NCI-H460 (cell line): ENCODE results near the gene OSTC. TPM values are rescaled to one million over a fixed set of nuclear protein-coding genes. Genes with fewer than 3 reads are reported as not detected.

Experiments
- DNase-seq: peaks from one replicate; pipeline ENCODE4 v3.0.0-alpha.2; 2016; ENCODE audit warnings: low read depth; ENCODE audit errors: extremely low read depth
- polyA plus RNA-seq: library from polyadenylated mRNA; depleted of rRNA; stranded (reverse); fragments of >200 nt; gene quantifications from 2 replicates; pipeline ENCODE4 v1.2.3, GENCODE V29; 2014; cell fraction: nucleus; rRNA removed
- total RNA-seq: library from RNA; depleted of rRNA; stranded (reverse); fragments of >200 nt; shearing (Covaris generic); gene quantifications from 2 replicates; pipeline ENCODE4 v1.2.3, GENCODE V29; 2014; rRNA removed

Gene OSTC
- total RNA-seq: 143 and 152 TPM in 2 replicates
- 3,106 and 3,935 TPM in 2 replicates for polyA plus RNA-seq

DNA sequence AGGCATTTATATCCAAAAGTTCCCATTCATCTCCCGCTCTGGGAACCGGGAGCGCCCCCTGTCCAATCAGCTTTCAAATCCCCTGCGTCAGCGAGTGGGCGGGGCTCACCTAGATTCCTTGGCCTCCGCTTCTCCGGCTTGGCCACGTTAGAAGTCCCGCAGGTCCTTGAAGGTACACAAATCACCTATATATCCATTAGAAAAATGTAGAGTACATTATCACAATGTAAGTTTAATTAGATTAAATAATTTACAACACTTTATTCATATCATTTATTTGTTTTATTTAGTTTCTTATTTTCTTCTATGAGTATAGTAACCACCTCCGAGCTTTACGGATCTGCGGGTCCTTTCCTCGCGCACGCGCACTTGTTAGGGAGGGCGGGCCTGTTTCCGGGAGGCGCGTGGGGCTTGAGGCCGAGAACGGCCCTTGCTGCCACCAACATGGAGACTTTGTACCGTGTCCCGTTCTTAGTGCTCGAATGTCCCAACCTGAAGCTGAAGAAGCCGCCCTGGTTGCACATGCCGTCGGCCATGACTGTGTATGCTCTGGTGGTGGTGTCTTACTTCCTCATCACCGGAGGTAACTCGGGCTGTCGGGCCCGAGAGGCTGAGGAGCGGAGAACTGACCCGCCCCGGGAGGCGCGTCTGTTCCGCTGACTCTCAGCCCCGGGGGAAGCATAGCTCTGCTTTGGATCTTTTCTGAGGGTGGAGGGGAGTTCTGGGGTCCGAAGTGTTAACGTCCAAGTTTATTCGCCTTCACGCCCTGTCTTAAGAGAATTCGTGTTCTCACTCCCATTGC is at the start of gene OSTC:
Gene OSTC, plus strand, starts transcription at position 388 of the 802 bp plus-strand sequence. Its CDS starts 57 bp downstream, at position 445.
- peak; percentile 92 for DNase-seq

DNA sequence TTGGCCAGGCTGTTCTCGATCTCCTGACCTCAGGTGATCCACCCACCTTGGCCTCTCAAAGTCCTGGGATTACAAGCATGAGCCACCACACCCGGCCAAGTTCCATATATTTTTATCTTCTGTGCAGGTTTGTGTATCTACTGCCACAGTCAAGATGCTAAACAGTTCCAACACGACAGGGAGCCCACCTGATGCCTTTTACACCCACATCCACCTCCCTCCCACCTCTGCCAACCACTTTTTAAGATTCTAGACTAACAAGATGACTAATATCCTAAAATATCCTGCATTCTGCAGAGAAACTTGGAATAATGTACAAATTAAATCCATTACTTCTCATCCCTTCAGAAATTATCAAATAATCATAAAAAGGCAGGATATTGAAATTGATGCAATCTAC is 49.3 kb upstream of the OSTC start:
- no peak for DNase-seq

DNA sequence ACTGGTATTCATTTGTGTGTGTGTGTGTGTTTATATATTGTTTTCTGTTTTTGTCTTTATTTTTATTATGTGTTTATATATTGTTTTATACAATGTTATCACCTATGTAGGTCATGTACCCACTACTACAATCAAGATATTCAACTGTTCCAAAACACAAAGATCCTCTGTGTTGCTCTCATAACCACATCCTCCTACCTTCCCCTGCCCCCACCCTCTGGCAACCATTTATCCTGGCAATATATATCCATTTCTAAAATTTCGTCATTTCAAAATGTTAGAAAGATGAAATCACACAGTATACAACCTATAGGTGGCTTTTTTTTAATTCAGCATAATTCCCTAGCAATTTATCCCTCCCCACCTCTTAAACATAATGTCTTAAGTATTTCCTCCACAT is 48.9 kb upstream of the OSTC start:
- DNase-seq: no peak

DNA sequence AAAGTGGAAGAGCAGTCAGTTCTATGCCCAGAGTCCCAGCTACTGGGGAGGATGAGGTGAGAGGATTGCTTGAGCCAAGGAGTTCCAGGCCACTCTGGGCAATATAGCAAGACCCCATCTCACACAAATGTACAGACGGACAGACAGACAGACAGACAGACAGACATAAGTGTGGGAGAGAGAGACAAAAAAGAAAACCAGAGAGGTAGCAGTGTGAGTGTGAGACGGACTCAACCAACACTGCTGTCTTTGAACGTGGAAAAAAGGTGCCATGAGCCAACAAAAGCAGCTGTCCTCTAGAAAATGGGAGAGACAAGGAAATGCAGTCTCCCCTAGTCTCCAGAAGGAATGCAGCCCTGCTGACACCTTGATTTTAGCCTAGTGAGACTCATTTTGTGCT is 48.2 kb upstream of the OSTC start:
- DNase-seq: no peak

DNA sequence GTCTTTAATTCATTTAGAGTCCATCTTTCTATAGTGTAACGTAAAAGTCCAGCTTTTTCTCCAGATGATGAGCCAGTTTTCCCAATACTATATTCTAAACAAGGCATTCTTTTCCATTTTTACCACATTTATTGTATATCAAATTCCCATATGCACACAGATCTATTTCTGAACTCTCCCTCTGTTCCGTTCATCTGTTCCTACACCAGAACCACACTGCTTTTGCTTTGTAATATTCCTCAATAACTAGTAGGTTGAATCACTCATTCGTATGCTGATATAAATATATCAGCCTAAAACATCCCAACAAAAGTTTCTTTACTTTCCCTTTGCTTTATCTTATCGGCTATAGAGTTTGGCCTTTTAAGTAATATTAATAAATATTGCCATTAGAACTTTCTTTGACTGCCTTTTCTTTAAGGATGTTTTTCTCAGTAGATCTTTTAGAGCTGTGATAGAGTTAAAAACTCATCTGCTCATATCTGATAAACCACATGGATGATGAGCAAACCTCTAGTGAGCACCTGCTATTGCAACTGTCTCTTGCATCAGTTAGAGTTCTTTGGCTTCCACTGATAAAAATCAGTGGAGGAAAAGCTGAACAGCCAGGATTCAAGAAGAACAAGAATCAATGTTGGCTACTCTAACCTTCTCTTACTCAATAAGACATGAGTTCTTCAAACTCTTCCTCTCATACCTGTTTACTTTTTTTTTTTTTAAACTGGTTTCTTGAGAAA is 43.2 kb upstream of the OSTC start:
- no peak for DNase-seq

DNA sequence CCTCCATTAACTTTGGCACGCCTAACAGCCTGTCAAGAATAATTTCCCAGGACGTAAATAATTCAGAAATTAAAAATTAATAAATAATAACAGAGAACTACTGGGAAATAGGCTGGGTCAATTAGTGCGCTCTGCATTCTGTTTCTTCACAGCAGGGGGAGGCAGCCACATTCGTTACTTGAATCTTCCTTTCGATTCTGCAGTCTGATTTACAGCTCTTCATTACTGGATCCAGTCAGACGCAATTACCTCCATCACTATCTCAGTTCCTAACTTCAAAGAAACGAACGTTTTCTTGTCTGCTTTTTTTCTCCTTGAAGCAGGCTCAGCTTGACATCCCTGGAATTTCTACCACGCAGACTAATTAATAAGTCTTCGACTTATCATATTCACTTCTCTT is 39.0 kb upstream of the OSTC start:
- DNase-seq: no peak

DNA sequence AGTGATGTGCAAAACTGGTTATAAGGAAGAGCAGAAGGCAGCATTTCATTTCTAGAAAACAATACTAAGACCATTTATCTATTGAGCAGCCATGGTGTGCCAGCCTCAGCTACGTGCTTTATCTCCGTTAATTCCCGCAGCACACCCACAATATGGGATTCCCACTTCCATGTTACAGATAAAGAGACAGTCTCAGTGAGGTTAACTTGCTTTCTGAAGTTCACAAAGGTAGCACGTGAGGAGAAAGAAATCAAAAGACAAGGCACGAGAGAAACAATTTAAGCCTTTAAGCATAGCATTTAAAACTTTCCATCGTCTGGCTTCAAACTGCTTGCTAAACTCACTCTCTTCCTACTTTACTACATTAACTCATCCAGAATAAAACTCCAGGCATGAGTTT is 38.0 kb upstream of the OSTC start:
- DNase-seq: no peak

DNA sequence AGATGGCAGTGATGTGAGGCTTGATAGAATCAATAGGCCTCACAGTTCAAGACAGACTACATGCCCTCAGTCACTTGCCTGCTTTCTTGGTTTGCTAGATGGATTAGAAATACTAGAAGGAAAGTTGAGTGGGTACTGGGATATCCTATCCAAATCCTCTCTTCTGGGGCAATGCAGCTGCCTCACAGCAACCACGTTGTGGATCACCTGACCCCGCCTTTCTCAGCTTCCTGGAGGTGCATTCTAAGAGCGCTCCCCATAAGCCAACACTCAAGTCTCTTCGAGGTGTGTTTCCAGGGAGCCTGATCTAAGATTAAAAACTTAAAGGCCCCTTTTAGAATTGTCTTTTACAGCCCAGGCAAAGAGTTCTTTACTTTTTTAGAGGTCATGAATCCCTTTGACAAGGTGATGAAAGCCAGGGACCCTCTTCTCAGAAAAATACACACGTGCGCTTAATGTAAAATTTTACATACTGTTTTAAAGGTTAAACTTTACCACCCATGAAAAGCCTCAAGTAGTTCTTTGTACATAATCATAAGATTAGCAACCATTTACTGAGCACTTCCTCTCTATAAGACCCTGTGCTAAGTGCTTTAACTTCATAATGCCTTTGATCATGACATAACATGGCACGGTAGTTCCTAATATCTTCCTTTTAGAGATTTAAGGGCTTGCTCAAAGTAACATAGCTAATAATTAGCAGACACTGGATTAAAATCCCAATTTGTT is 30.9 kb upstream of the OSTC start:
- no peak for DNase-seq

DNA sequence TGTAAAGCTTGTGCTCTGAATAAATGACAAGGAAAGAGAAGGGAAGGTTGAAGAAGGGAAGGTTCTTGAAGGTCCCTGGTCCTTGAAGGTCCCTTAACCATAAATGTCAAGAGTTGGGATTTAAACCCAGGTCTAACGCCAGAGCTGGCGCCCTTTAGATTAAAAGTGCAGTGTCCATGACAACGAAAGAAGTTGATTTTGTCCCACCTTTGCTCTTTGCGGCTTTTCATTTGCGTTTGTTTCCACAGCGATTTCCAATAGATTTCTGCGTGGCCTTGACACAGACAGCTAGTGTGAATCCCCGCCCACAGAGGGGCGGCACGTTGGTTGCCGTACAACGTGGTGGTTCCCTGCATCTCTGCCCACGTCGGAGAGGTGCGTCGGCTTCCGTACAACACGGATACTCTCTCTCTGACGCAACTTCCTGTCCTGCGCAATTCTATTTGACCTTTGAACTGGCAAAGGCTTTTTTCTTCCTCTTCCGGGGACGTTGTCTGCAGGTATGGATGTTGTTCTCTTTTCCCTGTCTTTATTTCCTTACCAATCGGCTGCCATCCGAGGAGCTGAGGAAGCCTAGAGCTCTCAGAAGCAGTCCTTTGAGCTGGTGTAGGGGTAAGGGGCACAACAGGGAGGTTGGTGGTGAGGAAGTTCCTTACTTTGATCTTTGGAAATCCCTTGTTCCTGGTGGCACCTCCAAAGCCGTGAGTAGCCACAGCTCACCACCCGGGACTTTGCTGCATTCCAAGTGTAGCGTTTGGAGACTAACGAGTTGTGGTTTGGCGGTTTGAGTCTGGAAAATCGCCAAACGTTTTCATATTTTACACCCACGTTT is 30.1 kb upstream of the OSTC start, which contains the start of gene RPL34:
Gene RPL34, plus strand, starts transcription at position 476 of the 832 bp plus-strand sequence. CDS start 1,384 bp downstream, outside the sequence.
- peak; percentile 96 for DNase-seq

DNA sequence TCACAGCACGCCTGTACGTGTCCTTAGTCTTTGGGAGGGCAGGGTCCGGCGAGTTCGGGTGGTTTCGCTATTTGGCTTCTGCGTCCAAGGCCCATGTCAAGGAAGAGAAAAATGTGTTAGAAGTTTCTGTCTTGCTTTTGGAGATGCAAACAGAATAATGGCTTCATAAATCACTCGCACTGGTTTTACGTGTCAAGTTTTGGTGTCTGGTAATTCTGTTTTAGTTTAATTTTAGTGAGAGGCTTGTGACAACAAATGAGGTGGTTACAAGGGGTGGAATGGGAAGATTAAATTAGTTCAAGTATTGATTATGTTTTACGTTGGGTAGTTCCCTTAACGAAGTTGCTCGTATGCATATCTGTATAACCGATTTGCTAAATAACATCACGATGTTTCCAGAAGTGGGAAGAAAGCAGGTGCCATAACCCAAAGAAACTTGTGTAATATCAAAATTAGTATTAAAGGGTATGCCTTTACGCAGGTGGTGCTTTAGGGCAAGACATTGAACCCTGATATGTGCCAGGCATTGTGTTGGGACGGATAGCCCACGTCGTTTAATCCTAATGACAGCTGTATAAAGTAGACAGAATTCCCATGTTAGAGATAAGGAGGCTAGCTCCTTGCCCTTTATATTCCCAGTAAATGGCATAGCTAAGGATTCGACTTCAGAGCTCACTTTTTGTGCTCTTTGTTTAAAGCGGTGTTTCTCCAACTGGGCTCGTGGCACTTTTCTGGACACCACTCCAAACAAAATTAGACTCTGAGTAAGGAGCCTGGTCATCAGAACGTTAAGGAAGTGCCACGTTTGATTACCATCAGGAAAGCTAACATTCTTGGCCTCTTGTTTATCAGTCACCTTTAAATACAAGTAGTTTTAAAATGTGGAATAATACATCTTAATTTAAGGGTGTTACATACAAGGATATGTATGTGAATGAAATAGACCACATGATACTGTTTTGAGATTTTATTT is 29.2 kb upstream of the OSTC start:
- DNase-seq: no peak

DNA sequence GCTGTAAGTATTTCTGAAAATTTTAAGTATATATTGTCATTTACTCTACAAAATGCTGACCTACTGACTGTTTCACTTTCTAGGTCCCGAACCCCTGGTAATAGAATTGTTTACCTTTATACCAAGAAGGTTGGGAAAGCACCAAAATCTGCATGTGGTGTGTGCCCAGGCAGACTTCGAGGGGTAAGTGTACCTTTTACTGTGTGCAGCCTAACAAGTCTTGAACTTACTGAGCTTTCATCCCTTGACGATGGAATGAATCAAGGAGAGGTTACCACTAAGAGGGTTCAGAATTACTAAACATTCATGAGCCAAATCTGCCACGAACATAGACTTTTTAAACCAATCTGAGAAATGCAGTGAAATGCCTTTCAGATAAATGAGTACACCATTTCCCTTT is 28.4 kb upstream of the OSTC start:
- no peak for DNase-seq

DNA sequence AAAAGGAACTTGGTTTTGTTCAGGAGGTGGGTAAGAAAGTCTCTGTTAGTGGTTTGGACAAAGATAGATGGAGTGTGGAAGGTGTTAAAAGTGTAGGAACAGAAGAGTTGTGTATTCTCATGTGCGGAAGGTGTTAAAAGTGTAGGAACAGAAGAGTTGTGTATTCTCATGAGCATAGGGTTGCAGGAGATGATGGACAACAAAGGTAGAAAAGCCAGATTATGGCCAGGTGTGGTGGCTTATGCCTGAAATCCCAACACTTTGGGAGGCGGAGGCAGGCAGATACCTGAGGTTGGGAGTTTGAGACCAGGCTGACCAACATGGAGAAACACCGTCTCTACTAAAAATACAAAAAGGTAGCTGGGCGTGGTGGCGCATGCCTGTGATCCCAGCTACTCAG is 27.6 kb upstream of the OSTC start:
- no peak for DNase-seq

DNA sequence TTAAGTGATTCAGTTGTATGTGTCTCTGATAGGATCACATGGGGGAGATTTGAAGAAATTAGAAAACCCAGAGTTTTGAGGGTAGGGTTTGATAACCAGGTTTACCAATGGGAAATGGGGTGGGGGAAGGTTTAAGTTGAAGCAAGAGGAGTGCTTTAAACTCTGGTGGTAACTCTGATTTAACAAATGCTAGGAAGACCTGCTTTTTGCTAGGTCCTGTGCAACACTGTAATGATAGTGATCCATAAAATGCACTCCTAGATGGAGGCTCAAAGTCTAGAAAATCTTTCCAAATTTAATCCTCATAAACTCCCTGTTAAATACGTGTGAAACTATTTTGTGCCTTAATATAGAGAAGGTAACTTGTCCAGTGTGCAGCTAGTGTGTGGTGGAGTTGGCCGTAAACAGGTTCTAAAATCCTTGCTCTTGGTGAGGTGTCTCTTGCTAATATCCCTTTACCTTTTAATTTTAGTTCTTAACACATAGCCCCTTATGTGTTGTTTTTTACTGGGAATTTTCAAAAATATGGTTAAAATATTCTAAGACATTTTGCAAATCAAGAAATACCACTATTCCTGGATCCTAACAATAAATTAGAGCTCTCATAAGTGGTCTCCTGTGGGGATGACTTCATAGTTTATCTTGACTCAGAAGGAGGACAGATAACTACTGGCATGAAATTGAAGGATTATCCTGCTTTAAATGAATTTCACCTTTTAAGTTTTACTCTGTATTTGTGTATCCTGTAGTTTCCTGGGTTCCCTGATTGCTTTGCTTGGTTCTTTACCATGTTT is 25.9 kb upstream of the OSTC start:
- DNase-seq: no peak

DNA sequence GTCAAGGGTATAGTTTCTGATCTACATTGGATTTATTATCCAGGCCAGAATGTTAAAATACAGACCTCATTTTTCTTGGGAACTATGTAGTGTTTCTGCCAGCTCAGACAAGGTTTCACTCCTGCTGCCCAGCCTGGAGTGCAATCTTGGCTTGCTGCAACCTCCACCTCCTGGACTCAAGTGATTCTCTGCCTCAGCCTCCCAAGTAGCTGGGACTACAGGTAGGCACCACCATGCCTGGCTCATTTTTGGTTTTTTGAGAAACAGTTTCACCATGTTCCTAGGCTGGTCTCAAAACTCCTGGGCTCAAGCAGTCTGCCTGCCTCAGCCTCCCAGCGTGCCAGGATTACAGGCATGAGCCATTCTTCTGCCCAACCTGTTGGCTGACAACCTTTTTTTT is 24.3 kb upstream of the OSTC start:
- no peak for DNase-seq

DNA sequence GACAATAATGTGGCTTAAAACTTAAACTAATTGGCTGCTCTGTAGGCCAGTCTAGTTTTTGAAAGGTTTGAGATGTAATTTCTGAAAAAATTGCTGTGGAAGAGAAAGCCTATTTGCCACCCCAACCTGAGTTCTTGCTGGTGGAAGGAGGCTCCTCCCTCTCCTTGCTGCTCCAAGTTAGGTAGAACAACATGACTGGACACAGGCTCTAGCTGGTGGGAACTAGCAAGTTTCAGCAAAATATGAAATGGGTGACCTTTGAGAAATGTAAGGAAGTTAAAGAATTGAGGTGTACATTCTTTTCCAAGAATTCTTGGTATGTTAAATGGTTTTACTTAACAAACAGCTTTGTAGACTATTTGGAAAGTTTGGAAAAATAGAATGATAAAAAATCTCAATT is 22.0 kb upstream of the OSTC start:
- no peak for DNase-seq

DNA sequence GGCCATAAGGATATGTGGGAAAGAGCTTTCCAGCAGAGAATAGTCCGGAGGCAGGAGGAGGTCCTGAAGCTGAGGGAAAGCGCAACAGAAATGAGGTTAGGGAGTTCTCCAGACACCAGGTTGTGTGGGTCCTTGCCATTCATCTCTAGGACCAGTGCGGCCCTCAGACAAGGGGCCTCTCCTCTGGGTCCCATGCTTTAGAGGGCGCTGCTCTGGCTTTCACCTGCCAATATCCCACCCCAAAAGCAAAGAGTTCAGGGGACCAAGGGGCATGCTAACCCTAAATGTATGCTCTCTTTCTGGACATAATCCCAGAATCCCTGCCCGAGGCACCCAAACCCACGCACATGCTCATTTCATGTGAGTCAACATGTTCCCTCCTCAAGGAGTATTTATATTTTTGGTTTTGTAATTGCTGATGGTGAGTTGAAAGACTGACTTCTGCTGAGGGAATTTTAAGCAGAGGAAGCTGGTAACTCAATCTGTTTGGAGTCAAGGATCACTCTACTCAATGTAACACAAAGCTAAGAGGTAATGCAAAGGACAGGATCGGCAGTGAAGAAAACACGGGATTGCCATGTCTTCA is 15.2 kb upstream of the OSTC start:
- no peak for DNase-seq

DNA sequence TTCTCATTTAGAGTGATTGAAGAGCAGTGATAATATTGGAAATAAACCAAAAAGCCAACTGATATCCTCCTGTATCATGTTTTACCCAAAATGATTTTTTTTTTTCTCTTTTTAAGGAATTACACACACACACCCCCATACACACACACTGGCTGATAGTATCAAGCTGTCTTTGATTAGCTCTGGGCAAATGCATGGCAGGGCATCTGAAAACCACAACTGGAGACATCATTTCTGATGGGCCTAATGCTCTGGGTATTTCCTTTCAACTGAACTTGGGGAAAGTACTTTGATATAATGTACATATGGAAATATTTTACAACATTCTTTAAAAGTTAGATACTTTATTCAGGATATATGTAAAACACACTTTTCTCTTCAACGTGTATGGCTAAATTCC is 14.2 kb upstream of the OSTC start:
- no peak for DNase-seq

DNA sequence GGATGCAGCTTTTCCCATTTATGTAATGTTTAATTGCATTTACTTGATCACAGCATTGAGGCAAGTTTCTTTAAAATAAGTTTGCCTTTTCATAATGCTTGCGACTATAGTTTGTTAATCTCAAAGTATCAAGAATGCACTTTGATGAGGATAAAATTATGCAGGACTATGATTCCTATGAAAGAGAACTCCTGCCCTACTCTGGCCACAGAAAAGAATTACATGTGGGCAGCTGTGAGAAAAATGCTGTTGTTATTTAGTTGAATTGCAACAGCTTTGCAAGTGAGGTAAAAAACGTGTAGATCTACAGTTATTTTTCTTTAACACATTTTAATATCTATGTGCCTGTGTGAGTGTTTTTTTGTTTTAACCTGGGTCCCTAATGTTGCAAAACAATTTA is 12.5 kb upstream of the OSTC start:
- DNase-seq: no peak
